Prostate gland (tissue), 2 donors: ENCODE measurements around the gene TGFBR3. TPM values are rescaled to one million over a fixed set of nuclear protein-coding genes. Genes with fewer than 3 reads are reported as not detected.

Source experiments
- DNase-seq: peaks from one replicate; pipeline ENCODE4 v3.0.0-alpha.2; 2019; ENCODE audit warnings: low spot score
- H3K27ac ChIP-seq, 2 donors: fragments of 200-600 bp; sonication (generic); 2 replicates each; pipeline ENCODE4 v1.5.1; 2017 to 2019
- H3K27me3 ChIP-seq: fragments of 200-600 bp; sonication (generic); replicated peaks from 2 replicates; pipeline ENCODE4 v1.5.1; 2019; ENCODE audit not compliant: insufficient read depth
- H3K36me3 ChIP-seq, 2 donors: fragments of 200-600 bp; sonication (generic); 1 replicate in 1 of 2; 2 replicates in 1 of 2; pipeline versions ENCODE4 v1.5.1 to v1.8.1; 2017 to 2019
- H3K4me1 ChIP-seq: fragments of 200-600 bp; sonication (generic); replicated peaks from 2 replicates; pipeline ENCODE4 v1.5.1; 2019
- H3K4me3 ChIP-seq, 2 donors: fragments of 200-600 bp; sonication (generic); 2 replicates each; pipeline ENCODE4 v1.5.1; 2017 to 2019
- H3K9me3 ChIP-seq: fragments of 200-600 bp; sonication (generic); 2 replicates; pipeline ENCODE4 v1.5.1; 2017
- CTCF ChIP-seq, 4 experiments: fragments of 200-600 bp in 2 of 4; fragments of 450-650 bp in 2 of 4; sonication (generic) in 2 of 4; IDR thresholded peaks; 1 replicate in 3 of 4; 2 replicates in 1 of 4; pipeline ENCODE4 v1.5.1; 2016 to 2019; ENCODE audit warnings: antibody characterized with exemption in 4 of 4, mild to moderate bottlenecking in 2 of 4, moderate library complexity in 2 of 4
- POLR2A ChIP-seq: fragments of 450-650 bp; IDR thresholded peaks from one replicate; pipeline ENCODE4 v1.6.1; 2016; ENCODE audit warnings: antibody characterized with exemption, mild to moderate bottlenecking
- POLR2AphosphoS5 ChIP-seq: sonication (generic); formaldehyde crosslinking; IDR thresholded peaks from one replicate; pipeline ENCODE4 v1.6.1; 2017; ENCODE audit warnings: antibody characterized with exemption
- WGBS: methylation state at CpG from one replicate; pipeline ENCODE4 v1.1.5; 2018; 5-methylcytosine and 5-hydroxymethylcytosine counted together
- intact Hi-C: fragments of 100-400 bp; cut with DNase I; formaldehyde crosslinking; loops from one replicate; pipeline ENCODE4 v1.14.2; 2022
- total RNA-seq, 2 donors: library from RNA; depleted of rRNA; stranded (reverse); fragments of >200 nt; gene quantifications; one replicate each; pipeline ENCODE4 v1.1.0, GENCODE V29; 2016

Gene TGFBR3
- total RNA-seq, 2 donors from 2014 or later: 26.4 to 51.7 TPM

DNA sequence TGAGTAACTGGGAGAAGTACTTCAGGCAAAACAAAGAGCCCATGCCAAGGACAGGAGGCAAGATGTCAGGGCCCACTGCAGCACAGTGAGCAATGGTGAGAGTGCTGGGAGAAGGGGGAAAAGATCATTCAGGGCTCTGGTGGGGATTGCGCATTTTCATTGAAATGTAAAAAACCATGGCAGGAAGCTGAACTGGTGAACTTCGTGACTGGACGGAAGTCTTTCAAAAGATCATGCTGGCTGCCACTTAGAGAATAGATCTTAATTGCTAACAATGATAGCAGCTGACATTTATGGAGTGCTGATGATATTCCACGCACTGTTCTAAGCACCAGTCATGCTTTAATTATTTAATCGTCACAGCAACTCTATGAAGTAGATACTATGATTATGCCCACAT, 107.0 kb downstream of the TGFBR3 start:
- Histone ChIP-seq H3K9me3 (no peaks in the 10 kb centered on the region), H3K36me3 (no peaks in the 10 kb centered on the region), H3K27ac (no peak overlapping the region), H3K4me3 (no peak overlapping the region), H3K27me3 (no peaks in the 10 kb centered on the region), H3K4me1 (peaks cover 5% of the 10 kb centered on the region)
- no peak for TF ChIP-seq POLR2A
- TF ChIP-seq CTCF (IDR thresholded peaks at IDR 0.05): no peak
- no peak for TF ChIP-seq POLR2AphosphoS5
- intact Hi-C loops: loop anchor here (5.0 kb wide), 1 partner anchor 37 kb away; no protein-coding TSS in a partner anchor
- DNase-seq: no peak
- WGBS: 80% methylated on average over 5 of the region's 5 CpGs

DNA sequence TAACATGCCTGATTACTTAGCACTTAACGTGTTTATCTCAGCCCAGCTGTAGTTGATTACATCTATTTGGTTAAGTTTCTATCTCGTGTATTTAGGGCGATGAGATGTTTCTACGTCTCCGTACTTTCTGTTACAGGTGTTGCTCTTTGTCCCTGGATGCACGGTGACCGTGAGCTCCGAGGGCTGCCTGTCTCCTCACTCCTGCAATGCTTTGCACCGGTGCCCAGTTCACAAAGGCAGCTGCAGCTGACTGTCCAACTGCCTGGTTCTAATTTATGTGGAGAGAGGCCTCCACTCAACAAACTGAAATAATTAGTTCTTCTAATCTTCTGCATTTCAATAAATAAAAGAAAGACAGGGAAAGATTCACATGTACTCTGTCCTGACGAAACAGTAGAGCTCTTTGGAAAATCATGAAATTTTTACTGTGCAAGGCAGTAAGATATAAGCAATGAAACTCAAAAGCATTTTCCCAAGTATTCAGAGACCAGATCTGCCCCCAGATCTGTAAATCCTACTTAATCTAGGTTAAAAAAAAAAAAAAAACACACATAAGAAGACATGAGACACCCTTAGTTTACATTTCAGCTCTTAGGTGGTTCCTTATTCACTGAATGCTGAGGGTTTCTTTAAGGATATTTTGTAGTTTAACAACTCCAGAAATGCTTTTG, 108.2 kb downstream of the TGFBR3 start:
- 24% methylated on average over 10 of the region's 10 CpGs for WGBS
- peaks cover 5% of the 10 kb centered on the region for H3K4me1 ChIP-seq
- TF ChIP-seq POLR2AphosphoS5 (no peak), POLR2A (no peak), CTCF (IDR thresholded peaks at IDR 0.05) (no peak)
- intact Hi-C loops: loop anchor here (5.0 kb wide), 1 partner anchor 35 kb away; no protein-coding TSS in a partner anchor
- H3K27ac ChIP-seq: peak overlapping the region; percentile 35 to 56
- H3K4me3 ChIP-seq: no peak overlapping the region
- H3K36me3 ChIP-seq: no peaks in the 10 kb centered on the region
- H3K27me3 ChIP-seq: no peaks in the 10 kb centered on the region
- no peak for DNase-seq
- H3K9me3 ChIP-seq: no peaks in the 10 kb centered on the region

DNA sequence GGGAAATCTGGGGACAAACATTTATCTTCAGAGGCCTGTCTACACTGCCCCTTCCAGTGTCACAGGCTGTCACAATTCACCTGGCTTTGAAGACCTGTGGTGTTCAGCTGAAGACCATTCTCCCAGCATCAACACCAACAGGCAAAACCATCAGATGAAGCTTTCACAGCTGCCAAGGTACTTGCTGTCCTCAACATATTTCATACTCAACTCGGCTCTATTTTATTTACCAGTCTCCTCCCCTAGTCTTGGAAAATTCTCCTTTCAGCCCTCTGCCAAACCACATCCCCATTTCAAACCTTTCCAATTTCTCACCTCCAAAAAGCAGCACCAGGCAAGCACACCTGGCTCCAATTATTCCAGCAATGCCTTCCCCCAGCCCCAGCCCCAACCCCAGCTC, 108.8 kb downstream of the TGFBR3 start:
- Histone ChIP-seq H3K9me3 (no peaks in the 10 kb centered on the region), H3K27me3 (no peaks in the 10 kb centered on the region), H3K36me3 (no peaks in the 10 kb centered on the region), H3K4me3 (no peak overlapping the region), H3K27ac (peak overlapping the region; percentile 35 to 56), H3K4me1 (peaks cover 4% of the 10 kb centered on the region)
- intact Hi-C loops: loop anchor here (5.0 kb wide), 1 partner anchor 35 kb away; no protein-coding TSS in a partner anchor
- no peak for DNase-seq
- TF ChIP-seq POLR2A (no peak), POLR2AphosphoS5 (peak; percentile 32)
- 6% methylated on average over 1 of the region's 1 CpG for WGBS

DNA sequence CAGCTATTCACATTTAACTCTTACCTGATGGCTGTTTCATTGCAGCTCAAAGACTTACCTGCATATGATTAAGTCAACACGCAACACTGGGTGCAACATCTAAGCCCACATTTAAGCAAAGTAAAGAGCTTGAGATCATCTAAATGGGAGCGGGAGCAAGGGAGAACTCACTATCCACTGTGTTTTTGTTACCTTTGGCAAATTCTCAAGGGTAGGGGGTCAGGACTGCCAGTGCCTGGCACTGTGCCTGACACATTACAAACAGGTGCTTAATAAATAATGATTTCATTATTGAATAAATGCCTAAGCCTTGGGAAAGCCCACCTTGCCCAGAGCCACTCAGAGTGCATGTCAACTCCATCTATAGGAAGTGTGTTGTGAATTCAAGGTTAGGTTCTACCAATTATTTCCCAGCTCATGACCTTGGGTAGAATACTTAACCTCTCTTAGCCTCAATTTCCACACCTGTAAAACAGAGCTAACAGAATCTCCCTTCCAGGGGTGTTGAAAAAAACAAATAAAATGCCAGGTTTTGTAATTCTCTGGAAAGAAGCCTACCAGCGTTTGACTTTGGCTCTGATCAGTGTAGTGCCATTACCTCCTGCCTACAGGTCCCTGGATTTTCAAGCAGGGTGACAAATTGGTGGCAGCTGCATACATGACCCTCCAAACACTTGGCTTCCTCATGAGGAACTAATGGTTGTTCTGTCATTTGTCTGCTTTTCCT, 109.7 kb downstream of the TGFBR3 start:
- 59% methylated on average over 3 of the region's 3 CpGs for WGBS
- Histone ChIP-seq H3K4me3 (no peak overlapping the region), H3K36me3 (no peaks in the 10 kb centered on the region), H3K9me3 (no peaks in the 10 kb centered on the region), H3K27me3 (no peaks in the 10 kb centered on the region), H3K4me1 (no peaks in the 10 kb centered on the region), H3K27ac (peak overlapping the region in 1 of 2 donors; percentile 56)
- TF ChIP-seq CTCF (IDR thresholded peaks at IDR 0.05) (no peak), POLR2AphosphoS5 (no peak), POLR2A (no peak)
- no peak for DNase-seq
- intact Hi-C loops: loop anchor here (5.0 kb wide), 1 partner anchor 34 kb away; no protein-coding TSS in a partner anchor

- intact Hi-C loops: loop anchor here (5.0 kb wide), 1 partner anchor 33 kb away; no protein-coding TSS in a partner anchor
- Histone ChIP-seq H3K36me3 (no peaks in the 10 kb centered on the region), H3K27ac (no peak overlapping the region), H3K27me3 (no peaks in the 10 kb centered on the region), H3K9me3 (no peaks in the 10 kb centered on the region), H3K4me3 (no peak overlapping the region), H3K4me1 (no peaks in the 10 kb centered on the region)
- 87% methylated on average over 6 of the region's 6 CpGs for WGBS
- TF ChIP-seq CTCF (IDR thresholded peaks at IDR 0.05): no peak
- no peak for DNase-seq
These were observed 110.7 kb downstream of the TGFBR3 start for GRCh38 chr1:91775227-91775626.
